Activated naive CD8-positive, alpha-beta T cell treated with anti-CD3 and anti-CD28 coated beads, Interleukin-2, amount 50 U/mL, for 16 hours (primary cell): Measurements from ENCODE around the gene SPRR3.
"Not testable (repeated sequence)": the region's sequence is repeated elsewhere in the genome, so short reads cannot be mapped to it uniquely, and the experiment has no call there.

Experiments
- DNase-seq: peaks from one replicate; pipeline ENCODE4 v3.0.0-alpha.2; 2020; ENCODE audit warnings: low read depth, low spot score

SPRR3 gene

GRCh38 chr1:152983234-152983633 lies 18.3 kb upstream of the SPRR3 start:
- no peak for DNase-seq

- no peak for DNase-seq
These were observed 17.8 kb upstream of the SPRR3 start, which contains the start of gene SPRR1A for GRCh38 chr1:152983743-152984142. SPRR1A (plus strand) TSS chr1:152984081; CDS start chr1:152985231, 1,150 bp downstream.

- no peak for DNase-seq
These were observed 15.0 kb upstream of the SPRR3 start for GRCh38 chr1:152986578-152986977.

GRCh38 chr1:152993186-152993585 lies 8.4 kb upstream of the SPRR3 start:
- no peak for DNase-seq

- no peak for DNase-seq
These were observed 5.7 kb upstream of the SPRR3 start for GRCh38 chr1:152995842-152996241.

GRCh38 chr1:152996633-152997400 lies 4.7 kb upstream of the SPRR3 start:
- no peak for DNase-seq

- no peak for DNase-seq
These were observed 3.6 kb upstream of the SPRR3 start for GRCh38 chr1:152997901-152998300.

- no peak for DNase-seq
These were observed 3.1 kb upstream of the SPRR3 start for GRCh38 chr1:152998476-152998875.

GRCh38 chr1:152999818-153000217 lies 1.7 kb upstream of the SPRR3 start:
- DNase-seq = no peak

GRCh38 chr1:153000294-153000693 lies 1.3 kb upstream of the SPRR3 start:
- DNase-seq = no peak

- not testable (repeated sequence) for DNase-seq
These were observed 9.7 kb downstream of the SPRR3 start for GRCh38 chr1:153011235-153011758.

- DNase-seq = not testable (repeated sequence)
These were observed 20.3 kb downstream of the SPRR3 start for GRCh38 chr1:153021829-153022228.

GRCh38 chr1:153022340-153022739 lies 20.8 kb downstream of the SPRR3 start:
- DNase-seq = not testable (repeated sequence)

- DNase-seq = no peak
These were observed 21.6 kb downstream of the SPRR3 start for GRCh38 chr1:153023109-153023508.

GRCh38 chr1:153024413-153024812 lies 22.9 kb downstream of the SPRR3 start:
- no peak for DNase-seq

GRCh38 chr1:153025797-153026196 lies 24.2 kb downstream of the SPRR3 start:
- DNase-seq = no peak

- no peak for DNase-seq
These were observed 27.2 kb downstream of the SPRR3 start for GRCh38 chr1:153028766-153029165.

GRCh38 chr1:153030895-153031294 lies 29.3 kb downstream of the SPRR3 start, which contains the start of gene SPRR1B:
SPRR1B (plus strand) TSS chr1:153031203; CDS start chr1:153032346, 1,143 bp downstream.
- DNase-seq = no peak

- no peak for DNase-seq
These were observed 30.5 kb downstream of the SPRR3 start for GRCh38 chr1:153032073-153032472.

- DNase-seq = no peak
These were observed 31.2 kb downstream of the SPRR3 start for GRCh38 chr1:153032677-153033308.

GRCh38 chr1:153035211-153035610 lies 33.7 kb downstream of the SPRR3 start:
- no peak for DNase-seq

GRCh38 chr1:153040950-153041631 lies 39.5 kb downstream of the SPRR3 start, which contains the start of gene SPRR2D:
SPRR2D (minus strand) TSS chr1:153041120; CDS start chr1:153040346, 774 bp downstream.
- DNase-seq = no peak
